Tibial nerve (tissue), 4 donors: ENCODE measurements around the gene TMEM170A.

Experiments
- EP300 ChIP-seq, 2 donors: sonication (generic); formaldehyde crosslinking; IDR thresholded peaks; one replicate each; pipeline ENCODE4 v1.6.1; 2017; ENCODE audit warnings: antibody characterized with exemption in 2 of 2, mild to moderate bottlenecking in 1 of 2
- POLR2A ChIP-seq, 2 donors: fragments of 450-650 bp; IDR thresholded peaks; one replicate each; pipeline ENCODE4 v1.6.1; 2017; ENCODE audit warnings: antibody characterized with exemption in 2 of 2, mild to moderate bottlenecking in 2 of 2, moderate library complexity in 2 of 2
- TF ChIP-seq, protein P1 (sequence below), 5 experiments: fragments of 200-600 bp in 3 of 5; fragments of 450-650 bp in 2 of 5; sonication (generic) in 3 of 5; IDR thresholded peaks; one replicate each; pipeline ENCODE4 v1.5.1; 2016 to 2019; ENCODE audit warnings: antibody characterized with exemption in 5 of 5, mild to moderate bottlenecking in 3 of 5, moderate library complexity in 2 of 5

DNA sequence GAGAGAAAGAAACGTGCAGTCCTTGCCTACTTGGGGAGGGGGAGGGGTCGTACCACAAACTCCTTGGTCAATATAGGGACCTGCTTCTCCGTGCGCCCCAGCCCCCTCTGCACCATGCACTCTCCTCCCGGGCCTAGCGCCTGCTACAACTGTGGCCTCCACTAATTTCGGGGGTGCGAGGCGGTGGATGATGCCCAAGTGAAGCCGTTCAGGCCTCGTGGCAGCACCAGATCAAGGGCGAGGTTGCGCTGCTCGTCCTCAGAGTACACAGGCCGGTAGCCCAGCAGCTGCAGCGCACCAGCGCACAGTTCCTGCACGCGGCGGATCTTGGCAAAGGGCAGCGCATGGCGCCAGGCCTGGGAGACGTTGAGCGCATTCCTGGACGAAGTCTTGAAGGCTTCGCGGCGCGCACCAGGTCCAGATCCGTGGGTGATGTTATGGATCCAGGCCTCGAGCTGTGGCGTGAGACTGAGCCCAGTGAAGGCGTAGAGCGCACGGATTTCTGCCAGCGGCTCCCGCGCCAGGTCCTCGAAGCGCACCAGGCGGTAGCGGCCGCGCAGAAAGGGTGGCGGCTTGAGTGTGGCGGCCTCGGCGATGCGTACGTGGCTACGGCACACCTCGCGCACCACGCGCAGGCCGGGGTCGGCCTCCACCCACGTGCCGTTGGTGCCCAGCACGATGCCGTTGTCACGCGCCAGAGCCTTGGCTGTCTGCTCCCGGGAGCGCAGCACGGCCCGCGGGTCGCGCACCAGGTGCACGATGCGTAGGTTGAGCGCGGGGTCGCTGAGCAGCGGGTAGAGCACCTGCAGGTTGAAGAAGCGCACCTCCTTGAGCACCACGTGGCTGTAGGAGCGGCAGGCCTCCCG is 14.2 kb upstream of the TMEM170A start:
- TF ChIP-seq, protein P1, sequence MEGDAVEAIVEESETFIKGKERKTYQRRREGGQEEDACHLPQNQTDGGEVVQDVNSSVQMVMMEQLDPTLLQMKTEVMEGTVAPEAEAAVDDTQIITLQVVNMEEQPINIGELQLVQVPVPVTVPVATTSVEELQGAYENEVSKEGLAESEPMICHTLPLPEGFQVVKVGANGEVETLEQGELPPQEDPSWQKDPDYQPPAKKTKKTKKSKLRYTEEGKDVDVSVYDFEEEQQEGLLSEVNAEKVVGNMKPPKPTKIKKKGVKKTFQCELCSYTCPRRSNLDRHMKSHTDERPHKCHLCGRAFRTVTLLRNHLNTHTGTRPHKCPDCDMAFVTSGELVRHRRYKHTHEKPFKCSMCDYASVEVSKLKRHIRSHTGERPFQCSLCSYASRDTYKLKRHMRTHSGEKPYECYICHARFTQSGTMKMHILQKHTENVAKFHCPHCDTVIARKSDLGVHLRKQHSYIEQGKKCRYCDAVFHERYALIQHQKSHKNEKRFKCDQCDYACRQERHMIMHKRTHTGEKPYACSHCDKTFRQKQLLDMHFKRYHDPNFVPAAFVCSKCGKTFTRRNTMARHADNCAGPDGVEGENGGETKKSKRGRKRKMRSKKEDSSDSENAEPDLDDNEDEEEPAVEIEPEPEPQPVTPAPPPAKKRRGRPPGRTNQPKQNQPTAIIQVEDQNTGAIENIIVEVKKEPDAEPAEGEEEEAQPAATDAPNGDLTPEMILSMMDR (IDR thresholded peaks at IDR 0.05), result no peak
- TF ChIP-seq EP300 (IDR thresholded peaks at IDR 0.05) (no peak), POLR2A (IDR thresholded peaks at IDR 0.05) (no peak)
